ENCODE measurements around the gene UMODL1.
"Not testable (repeated sequence)": the region's sequence is repeated elsewhere in the genome, so short reads cannot be mapped to it uniquely, and the experiment has no call there.

The UMODL1 gene

DNA sequence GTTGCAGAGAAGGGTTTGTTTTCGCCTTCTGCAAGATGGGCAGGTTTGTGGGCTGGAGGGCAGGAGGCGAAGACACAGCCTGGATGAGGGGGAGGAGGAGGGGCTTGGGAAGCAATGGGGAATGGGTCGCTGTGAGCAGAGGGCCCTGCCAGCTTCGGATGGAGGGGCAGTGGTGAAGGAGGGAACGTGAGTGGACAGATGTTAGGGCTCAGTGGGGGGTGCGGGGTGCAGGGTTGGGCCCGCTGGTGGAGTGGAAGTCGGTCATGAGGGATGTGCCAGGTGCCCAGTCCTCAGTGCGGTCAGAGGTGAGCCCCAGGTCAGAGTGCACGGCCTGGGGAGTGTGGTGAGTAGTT is 92.4 kb downstream of the UMODL1 start:
- no peak for DNase-seq (ENCODE audit: low read depth)

DNA sequence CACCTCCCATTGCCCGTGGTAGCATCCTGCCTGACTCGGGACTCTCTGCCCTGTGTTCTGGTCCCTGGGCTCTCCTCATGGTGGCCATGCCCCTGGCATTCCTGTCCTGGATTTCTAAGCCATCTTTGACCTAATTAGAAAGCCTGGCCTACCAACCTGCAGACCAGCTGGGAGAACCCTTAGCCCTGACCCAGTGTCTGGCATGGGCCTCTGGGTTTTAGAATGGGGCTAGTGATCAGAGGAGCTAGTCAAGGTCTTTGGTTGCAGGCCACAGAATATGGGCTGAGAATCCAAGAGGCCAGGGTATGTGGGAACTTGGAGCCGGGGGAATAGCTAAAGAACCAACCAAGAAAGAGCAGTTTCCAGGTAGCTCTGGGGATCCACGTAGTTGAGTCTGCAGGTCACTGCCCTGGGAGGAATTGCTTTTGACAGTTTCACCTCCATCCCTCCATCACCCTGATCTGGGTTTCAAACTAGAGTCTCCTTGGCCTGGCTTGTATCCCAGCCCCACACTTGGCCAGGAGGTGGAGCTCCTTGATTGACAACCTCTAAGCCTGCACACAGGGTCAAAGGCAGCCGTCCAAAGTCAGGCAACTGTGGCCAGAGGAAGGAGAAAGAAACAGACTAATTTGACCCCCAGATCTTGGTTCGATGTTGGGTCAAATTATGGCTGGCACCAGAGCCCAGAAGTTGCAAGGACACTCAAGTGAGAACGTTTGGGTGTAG is 93.1 kb downstream of the UMODL1 start:
- DNase-seq (ENCODE audit: low read depth), result no peak

DNA sequence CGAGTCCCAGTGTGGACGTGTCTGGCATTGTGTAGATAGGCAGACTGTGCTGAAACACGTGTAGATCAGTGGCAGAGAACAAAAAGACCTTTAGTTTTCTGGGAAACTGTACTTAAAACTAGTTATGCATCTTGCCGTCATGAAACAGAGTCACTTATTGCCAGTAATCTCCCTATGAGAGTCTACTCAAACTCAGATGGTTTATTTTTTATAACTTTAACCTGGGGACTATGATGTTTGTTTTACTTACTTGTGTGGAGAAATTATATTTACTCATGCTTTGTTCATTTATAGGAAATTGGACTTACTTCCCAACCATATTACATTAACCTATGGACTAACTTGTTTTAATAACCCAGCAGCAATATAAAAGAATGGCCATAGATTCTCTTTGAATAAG is 93.7 kb downstream of the UMODL1 start:
- DNase-seq (ENCODE audit: low read depth), result no peak

DNA sequence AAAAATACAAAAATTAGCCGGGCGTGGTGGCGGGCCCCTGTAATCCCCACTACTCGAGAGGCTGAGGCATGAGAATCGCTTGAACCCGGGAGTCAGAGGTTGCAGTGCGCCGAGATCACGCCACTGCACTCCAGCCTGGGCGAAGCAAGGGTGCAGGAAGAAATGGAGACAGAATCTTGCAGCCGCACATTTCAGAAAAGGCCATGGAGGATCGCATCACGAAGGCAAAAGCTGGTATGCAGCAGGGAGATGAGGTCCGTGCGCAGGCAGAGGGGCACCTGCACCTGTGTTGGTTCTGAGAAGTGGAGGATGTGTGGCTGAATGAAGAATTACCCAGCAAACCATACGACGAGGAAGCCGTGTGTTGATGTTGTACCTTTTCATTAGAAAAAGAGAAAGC is 94.8 kb downstream of the UMODL1 start:
- DNase-seq (ENCODE audit: low read depth), result no peak

DNA sequence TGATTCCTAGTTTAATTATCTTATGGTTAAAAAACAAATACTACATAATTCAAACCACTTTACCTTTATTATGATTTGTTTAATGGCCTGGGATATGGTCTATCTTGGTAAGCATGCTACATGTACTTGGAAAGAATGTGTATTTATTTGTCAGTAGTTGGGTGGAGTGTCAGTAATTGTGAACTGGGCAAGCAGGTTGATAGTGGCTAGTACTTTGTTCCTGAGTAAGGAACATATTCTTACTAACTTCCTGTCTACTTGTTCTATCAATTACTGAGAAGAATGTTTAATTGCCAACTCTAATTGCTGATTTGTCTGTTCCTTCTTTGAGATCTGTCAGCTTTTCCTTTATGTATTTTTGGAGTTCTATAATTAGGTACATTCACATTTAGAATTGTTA is 98.6 kb downstream of the UMODL1 start:
- DNase-seq (ENCODE audit: low read depth), result no peak

DNA sequence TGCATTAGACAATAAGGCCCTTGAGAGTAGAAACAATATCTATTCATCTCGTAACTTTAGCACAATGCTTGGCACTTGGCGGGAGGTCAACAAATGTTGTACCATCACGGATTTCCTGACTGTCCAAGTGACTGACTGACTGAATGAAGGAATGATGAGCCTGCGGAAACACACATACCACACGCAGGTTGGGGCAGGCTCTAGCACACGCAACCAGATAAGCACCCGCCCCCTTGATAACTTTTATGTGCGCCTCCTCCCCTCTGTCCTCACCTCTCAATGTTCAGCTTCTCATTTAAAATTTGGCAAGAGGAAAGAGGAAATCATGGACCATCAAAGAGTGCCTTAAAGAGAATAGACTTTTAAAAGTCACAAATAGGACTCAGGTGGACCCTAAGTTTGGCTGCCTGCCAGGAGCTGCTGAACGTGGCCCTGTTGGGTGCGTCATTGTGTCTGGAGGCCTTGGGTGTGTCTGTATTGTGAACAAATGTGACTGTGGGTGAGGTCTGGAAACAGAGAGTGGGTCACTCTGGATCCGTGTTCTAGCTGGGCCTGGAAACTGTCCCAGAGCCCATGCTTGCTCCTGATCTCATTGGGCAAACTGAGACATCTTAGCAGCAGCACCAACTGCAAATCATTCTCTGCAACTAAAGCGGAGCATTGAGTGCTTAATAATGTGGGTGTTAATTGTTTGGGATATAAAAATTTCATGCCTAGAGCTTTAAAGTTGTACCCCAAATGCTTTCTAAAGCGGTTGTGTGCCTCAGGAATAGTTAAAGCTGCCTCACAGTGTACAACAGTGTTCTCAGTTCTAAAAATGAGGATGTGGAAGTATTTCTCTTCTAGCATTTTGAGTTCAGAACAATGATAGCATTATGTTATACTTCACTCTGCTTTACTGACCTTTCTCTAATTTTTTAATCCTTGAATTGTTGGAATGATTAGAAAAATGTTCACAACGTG is 100.3 kb downstream of the UMODL1 start:
- no peak for DNase-seq (ENCODE audit: low read depth)

DNA sequence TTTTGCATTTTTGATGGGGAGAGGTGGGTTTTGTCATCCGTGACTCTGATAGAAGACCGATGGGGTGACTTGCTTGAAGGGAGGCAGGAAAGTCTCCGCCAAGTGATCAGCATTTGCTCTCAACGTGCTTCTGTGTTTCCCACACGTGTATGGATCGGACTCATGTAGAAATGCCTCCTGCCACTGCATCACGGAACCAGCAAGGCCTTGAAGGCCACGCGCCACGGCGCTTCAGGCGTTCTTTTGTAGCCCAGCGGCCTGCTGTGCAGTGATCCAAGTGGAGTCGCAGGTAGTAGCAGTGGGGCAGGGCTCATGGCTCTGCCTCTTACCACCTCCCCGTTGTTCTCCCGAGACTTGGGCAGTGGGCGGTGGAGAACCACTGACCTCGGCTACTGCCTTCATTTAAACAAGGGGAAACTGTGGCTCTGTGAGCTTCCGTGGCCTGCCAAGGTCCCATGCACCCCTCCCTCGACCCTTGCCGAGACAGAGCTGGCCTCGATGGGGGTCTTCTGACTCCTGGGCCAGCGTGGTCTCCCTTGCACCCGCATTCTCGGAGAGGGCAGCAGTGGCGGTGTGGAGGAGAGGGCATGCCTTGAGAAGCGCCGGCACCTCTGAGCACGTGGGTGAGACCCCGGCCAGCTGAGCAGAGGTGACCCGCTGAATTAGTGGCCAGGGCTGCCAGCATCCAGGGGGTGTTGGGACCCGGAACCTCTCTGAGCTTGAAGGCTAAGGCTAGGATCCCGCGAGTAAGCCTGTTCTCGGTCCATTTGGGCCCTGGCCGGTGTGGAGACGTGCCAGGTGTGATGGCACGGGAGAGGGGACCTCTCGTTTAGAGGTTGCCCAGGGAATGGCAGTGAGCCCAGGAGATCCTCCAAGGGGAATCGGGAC is 101.7 kb downstream of the UMODL1 start:
- DNase-seq (ENCODE audit: low read depth), result no peak

DNA sequence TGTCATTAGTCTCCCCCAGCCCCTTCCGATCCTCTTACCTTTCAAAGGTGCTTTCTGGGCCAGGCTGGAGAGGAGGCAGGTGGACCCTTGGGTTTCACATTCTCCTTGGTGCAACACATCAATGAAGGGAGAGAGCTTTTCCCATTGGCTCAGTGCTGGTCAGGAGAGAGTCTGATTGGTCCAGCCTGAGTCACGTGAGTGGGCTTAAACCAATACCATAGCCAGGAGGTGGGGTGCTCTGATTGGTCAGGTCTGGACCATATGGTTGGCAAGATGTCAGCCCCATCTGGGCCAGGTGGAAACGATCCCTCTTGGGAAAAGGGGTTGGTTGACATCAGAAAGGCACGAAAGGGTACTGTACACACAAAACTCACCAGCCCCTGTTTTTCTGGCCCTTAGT is 103.1 kb downstream of the UMODL1 start:
- DNase-seq (ENCODE audit: low read depth), result no peak

DNA sequence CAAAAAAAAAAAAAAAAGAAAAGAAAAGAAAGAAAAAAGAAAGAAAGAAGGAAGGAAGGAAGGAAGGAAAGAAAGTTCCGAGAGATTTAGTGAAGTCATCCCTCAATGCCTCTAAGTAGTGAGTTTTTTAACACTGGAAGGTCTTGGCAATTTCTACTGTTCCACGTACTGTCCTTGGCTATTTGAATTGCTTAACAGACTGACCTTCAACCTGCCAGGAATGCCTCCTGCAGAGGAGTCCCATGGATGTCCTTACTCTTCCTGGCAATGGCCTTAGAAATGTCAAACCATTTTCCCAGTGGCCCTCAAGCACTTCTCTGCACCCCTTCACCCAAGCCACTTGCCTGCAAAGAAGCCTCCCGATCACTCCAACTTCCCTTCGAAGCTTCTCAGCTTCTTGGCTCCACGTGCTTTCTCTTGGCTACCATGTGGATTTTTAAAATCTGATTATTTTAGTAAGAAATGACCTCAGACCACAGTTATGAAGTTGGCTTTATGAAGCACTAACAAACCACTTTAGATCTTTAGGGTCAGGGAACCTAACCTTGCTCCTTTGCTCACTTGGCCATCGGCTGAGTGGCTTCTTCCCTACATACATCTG is 104.1 kb downstream of the UMODL1 start:
- no peak for DNase-seq (ENCODE audit: low read depth)

DNA sequence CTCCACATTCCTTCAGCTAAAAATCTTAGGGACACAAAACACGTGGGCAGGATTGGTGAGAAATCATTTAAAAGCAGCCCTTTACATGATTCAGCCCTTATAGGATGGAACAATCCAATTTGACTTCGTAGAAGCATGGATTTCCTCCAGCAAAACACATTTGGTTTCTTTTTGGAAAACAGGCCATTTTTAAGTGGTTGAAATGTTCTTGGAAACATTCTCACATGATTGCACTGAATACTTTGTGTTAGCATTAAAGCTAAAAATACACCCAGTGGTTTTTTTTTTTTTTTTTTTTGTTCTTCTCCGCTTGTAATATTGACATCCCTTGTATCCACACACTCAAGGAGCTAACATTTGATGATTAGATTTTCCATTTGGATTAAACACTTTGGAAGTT is 105.7 kb downstream of the UMODL1 start:
- DNase-seq (ENCODE audit: low read depth), result no peak

DNA sequence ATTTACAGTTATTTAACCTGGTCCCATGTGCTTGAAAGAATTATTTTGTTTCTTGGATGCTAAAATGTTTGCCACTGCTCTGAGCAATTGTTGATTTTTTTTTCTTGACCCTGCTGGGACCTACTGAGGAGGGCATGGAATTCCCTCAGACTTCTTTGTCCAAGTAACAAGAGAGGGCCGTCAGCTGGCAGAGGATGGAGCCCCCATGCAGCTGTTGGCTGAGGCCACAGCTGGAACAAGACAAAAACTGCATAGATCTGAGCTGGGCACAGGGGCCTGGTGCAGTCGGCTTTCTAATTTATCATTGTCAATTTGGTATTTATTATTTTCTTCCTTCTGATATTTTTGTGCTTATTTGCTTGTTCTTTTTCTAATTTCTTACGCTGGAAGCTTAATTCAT is 108.2 kb downstream of the UMODL1 start:
- no peak for DNase-seq (ENCODE audit: low read depth)

DNA sequence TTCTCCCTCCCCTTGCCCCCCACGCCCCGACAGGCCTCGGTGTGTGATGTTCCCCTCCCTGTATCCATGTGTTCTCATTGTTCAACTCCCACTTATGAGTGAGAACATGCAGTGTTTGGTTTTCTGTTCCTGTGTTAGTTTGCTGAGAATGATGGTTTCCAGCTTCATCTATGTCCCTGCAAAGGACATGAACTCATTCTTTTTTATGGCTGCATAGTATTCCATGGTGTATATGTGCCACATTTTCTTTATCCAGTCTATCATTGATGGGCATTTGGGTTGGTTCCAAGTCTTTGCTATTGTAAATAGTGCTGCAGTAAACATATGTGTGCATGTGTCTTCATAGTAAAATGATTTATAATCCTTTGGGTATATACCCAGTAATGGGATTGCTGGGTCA is 108.9 kb downstream of the UMODL1 start:
- not testable (repeated sequence) for DNase-seq (ENCODE audit: low read depth)

DNA sequence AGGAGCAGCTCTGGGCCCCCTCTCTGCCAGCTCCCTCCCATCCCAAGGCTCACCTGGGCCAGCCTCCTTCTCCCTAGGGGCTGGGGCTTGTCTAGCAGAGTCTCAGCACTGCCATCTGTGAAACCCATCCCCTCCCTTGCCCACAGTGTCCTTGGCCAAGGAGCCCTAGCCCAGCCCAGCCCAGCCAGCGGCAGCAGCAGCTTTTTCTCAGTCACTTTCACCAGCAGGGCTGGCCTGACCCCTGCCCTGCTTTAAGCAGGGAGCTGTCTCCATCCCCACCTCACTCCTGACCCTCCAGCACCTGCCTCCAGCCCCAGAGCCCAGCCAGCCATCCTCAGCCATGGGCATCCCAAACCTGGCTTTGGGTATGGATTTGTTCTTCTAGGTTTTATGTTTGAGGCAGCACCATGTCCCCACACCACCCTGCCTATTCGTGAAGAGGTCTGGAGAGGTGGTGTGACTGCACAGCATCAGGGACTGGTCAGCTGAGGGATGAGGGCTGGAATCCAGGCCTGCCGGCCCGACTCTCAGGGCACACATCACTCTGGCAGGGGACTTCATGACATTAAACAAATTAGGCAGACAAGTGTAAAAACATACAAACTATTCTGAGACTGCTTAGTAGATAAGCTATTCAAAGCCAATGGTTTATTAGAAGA is 111.7 kb downstream of the UMODL1 start:
- no peak for DNase-seq (ENCODE audit: low read depth)

DNA sequence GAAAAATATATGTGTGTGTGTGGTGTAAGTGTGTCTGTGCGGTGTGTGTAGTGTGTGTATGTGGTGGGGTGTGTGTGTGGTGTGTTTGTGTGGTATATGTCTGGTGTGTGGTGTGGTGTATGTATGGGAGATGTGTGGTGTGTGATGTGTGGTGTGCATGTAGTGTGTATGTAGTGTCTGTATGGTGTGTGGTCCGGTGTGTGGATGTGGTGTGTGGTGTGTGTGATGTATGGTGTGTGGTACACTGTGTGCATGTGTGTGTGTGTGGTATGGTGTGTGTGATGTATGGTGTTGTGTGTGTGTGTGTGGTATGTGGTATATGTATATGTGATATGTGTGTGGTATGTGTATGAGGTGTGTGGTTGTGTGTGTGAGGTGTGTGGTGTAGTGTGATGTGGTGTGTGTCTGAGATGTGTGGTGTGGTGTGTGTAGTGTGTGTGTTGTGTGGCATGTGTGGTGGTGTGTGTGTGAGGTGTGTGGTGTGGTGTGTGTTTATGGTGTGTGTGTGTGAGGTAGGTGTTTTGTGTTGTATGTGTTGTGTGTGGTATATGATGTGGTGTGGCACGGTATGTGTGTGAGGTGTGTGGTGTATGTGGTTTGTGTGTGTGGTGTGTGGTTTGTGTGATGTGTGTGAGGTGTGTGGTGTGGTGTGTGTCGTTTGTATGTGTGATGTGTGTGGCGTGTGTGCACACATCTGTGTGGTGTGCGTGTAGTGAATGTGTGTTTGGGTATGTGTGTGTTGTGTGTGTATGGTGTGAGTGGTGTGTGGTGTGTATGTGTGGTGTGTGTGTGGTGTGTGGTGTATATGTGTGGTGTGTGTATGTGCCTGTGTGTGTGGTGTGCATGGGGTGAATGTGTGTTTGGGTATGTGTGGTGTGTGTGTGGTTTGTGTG is 112.5 kb downstream of the UMODL1 start:
- DNase-seq (ENCODE audit: low read depth), result no peak

DNA sequence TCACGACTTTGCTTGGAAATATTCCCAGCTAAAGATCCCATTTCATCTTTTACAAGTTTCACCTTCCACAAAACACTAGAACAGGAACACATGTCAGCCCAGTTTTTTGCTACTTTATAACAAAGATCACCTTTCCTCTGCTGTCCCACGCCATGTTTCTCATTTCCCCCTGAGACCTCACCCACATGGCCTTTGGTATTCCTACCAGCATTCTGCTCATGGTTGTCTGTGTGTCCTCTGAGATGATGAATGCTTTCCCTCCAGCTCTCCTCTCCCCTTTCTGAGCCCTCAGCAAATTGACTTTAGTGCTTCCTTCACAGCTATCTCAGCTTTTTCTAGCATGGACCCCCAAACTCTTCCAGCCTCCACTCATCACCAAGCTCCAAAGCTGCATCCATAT is 115.5 kb downstream of the UMODL1 start:
- no peak for DNase-seq (ENCODE audit: low read depth)

DNA sequence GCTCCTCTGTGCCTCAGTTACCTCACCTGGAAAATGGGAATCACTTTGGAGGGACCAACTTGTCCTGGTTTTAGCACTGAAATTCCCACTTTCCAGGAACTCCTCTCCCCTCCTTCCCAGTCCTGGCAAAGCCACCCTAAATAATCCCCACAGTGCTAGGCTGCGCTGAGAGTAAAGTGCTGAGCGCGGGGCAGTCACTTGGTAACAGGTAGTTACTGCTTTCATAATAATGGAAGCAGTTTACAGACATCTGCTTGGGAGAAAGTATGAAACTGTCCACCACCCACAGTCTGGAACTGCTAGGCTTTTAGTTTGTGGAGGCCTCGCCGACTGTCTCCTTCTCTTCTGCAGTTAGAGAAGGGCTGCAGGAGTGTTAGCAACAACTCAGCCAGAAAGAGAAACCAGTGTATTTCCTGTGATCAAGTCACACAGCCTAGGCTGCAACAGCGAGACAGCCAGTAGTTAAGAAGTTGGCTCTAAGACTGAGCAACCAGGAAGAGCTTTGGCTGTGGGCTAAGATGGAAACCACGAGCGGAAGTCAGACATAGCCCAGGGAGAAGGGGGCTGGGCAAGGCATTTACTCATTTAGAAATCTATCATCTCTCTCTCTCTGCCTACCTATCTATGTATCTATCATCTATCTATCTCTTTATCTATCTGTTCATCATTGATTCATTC is 117.0 kb downstream of the UMODL1 start:
- DNase-seq (ENCODE audit: low read depth), result no peak

DNA sequence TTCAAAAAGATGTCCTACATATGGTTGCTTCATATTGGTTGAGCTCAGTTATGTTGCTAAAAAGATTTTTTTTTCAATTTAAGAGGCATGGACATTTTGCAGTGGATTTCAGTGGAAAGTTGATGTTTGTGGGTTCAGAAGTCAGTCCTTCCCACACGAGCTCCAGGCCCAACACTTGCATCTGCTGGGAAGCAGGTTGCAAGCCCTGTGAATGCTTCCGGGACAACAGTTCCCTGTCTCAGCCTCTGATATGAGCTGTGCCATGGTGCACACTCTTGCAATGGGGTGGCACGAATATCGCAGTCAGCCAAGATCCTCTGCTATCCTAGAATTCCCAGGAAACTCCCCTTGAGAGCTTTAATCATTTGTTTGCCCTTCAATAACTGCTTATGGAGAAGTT is 117.5 kb downstream of the UMODL1 start:
- DNase-seq (ENCODE audit: low read depth), result no peak

DNA sequence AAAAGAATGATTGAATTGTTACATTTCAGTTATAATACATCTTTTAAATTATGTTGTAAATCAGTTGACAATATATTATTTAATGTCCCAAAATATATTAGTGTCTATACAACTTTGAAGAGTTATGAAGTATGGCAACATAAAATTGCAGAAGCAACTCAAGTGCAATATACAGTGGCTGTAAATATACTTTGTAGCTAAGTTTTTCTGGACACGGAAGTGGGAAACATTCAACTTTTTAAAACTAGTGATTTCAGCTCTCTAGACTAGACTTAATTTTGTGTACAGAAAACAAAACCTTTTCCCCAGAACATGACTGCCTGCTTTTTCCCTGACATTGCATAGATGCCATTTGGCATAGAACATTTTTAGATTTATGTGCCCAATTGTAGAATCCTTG is 118.3 kb downstream of the UMODL1 start:
- no peak for DNase-seq (ENCODE audit: low read depth)

DNA sequence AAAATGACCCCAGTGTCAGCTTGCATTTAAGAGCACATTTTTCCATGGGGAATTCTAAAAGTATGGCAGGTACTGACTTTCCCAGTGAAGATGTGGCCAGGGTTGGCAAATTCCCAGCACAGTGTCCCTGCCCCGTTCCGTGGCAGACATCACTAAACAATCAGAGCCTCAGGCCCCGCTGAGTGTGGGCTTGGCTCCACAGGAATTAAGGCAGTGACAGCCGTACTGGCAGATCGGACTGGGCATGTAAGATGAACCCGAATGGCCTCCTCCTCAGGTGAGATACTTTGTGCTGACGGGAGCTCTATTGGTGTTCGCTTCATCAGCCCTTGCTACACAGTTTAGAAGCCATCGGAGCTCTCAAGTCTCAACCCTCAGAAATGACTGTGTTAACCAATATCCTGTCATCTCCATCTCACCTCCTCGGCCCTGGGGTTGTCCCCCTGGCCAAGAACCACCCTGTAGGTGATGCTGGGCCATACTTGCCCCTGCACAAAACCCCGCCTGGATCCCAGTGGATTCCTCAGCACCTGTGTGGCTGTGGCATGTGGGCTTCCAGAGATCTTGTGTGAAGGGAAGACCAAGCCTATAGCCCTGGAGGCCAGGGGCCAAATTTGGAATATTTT is 118.9 kb downstream of the UMODL1 start:
- no peak for DNase-seq (ENCODE audit: low read depth)
